ENCODE results near the gene HNRNPM. TPM values are rescaled to one million over a fixed set of nuclear protein-coding genes. Genes with fewer than 3 reads are reported as not detected.

Gene HNRNPM, protein sequence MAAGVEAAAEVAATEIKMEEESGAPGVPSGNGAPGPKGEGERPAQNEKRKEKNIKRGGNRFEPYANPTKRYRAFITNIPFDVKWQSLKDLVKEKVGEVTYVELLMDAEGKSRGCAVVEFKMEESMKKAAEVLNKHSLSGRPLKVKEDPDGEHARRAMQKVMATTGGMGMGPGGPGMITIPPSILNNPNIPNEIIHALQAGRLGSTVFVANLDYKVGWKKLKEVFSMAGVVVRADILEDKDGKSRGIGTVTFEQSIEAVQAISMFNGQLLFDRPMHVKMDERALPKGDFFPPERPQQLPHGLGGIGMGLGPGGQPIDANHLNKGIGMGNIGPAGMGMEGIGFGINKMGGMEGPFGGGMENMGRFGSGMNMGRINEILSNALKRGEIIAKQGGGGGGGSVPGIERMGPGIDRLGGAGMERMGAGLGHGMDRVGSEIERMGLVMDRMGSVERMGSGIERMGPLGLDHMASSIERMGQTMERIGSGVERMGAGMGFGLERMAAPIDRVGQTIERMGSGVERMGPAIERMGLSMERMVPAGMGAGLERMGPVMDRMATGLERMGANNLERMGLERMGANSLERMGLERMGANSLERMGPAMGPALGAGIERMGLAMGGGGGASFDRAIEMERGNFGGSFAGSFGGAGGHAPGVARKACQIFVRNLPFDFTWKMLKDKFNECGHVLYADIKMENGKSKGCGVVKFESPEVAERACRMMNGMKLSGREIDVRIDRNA
- total RNA-seq: 100 to 1,000 TPM; 237 to 238 TPM

- no peaks in the 10 kb centered on the region for H3K27me3 Mint-ChIP-seq
- H3K4me1 Mint-ChIP-seq (ENCODE audit: low read depth): peaks cover 37% of the 10 kb centered on the region
- peak; percentile 100 for DNase-seq
- CTCF ChIA-PET: interaction anchor here (0.6 to 4.2 kb wide), 10 partner anchors 11 to 501 kb away, joined by 3 to 43 read pairs (median 5); partner anchors contain the start of genes MARCHF2 and TIMM44
- no peaks in the 10 kb centered on the region for H3K9me3 Mint-ChIP-seq
- peaks cover 28% of the 10 kb centered on the region for H3K36me3 Mint-ChIP-seq
- POLR2A ChIA-PET: interaction anchor here (0.8 to 3.1 kb wide), 11 partner anchors 13 to 131 kb away, joined by 3 to 16 read pairs (median 5); partner anchors contain the start of genes MARCHF2, RPS28 and ZNF414
- H3K4me3 Mint-ChIP-seq: peak within 1 kb of the TSS; percentile 90
- intact Hi-C loops (cut with micrococcal nuclease): loop anchor here (1.0 to 5.0 kb wide), 4 partner anchors 32 to 132 kb away; partner anchors contain the start of genes MARCHF2, MYO1F and RAB11B
- peak within 1 kb of the TSS; percentile 98 for H3K27ac Mint-ChIP-seq
These were observed at the start of gene HNRNPM for GRCh38 chr19:8444677-8445487. HNRNPM (plus strand) TSS chr19:8444975; CDS start chr19:8444999, 24 bp downstream.

GRCh38 chr19:8395621-8396082 lies 49.1 kb upstream of the HNRNPM start:
- intact Hi-C loops (cut with micrococcal nuclease): loop anchor here (1.0 kb wide), 1 partner anchor 41 kb away; no protein-coding TSS in a partner anchor
- Mint-ChIP-seq H3K27me3 (no peaks in the 10 kb centered on the region), H3K4me3 (no peak overlapping the region), H3K4me1 (ENCODE audit: low read depth) (peaks cover 34% of the 10 kb centered on the region), H3K36me3 (peaks cover 9% of the 10 kb centered on the region), H3K9me3 (no peaks in the 10 kb centered on the region), H3K27ac (no peak overlapping the region)
- ChIA-PET POLR2A (no interaction called here), CTCF (interaction anchor here (0.6 to 3.3 kb wide), 5 partner anchors 23 to 186 kb away, joined by 3 to 23 read pairs (median 3); no protein-coding TSS in a partner anchor)
- DNase-seq: no peak

- Mint-ChIP-seq H3K4me3 (no peak overlapping the region), H3K4me1 (ENCODE audit: low read depth) (peaks cover 29% of the 10 kb centered on the region), H3K36me3 (peaks cover 9% of the 10 kb centered on the region), H3K27me3 (no peaks in the 10 kb centered on the region), H3K9me3 (no peaks in the 10 kb centered on the region), H3K27ac (no peak overlapping the region)
- DNase-seq: no peak
- CTCF ChIA-PET: interaction anchor here (0.6 to 3.3 kb wide), 4 partner anchors 22 to 185 kb away, joined by 3 to 23 read pairs (median 4); no protein-coding TSS in a partner anchor
- intact Hi-C loops (cut with micrococcal nuclease): loop anchor here (1.0 kb wide), 1 partner anchor 42 kb away; no protein-coding TSS in a partner anchor
- POLR2A ChIA-PET: no interaction called here
These were observed 48.6 kb upstream of the HNRNPM start for GRCh38 chr19:8396185-8396562.

DNA sequence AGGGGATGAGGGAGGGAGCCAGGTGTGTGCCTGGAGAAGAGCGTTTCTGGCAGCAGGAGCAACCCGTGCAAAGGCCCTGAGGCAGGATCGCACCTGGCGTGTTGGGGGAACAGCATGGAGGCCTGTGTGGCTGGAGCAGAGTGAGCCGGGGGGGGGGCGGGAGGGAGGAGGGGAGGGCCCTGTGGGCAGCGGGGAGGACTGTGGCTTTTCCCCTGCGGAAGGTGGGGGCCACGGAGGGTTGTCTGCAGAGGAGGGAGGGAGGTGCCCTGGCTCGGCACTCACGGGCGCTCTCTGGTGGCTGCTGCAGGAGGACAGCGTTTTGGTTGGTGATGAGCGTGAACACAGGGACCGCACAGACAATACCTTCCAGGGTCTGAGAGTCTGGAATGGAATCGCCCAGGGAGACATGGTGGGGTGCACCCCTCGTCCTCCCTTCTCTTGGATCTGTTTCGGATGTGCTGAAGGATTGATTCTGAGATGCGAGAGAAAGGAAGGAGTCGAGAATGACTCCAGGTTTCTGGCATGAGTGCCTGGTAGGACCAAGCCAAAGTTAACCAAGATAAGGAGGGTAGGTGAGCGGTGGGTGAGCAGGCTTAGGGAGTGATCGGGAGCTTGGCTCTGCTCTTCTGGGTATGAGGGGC lies 48.1 kb upstream of the HNRNPM start:
- H3K4me1 Mint-ChIP-seq (ENCODE audit: low read depth): peaks cover 25% of the 10 kb centered on the region
- H3K4me3 Mint-ChIP-seq: no peak overlapping the region
- H3K27me3 Mint-ChIP-seq: no peaks in the 10 kb centered on the region
- intact Hi-C loops (cut with micrococcal nuclease): loop anchor here (1.0 kb wide), 1 partner anchor 42 kb away; no protein-coding TSS in a partner anchor
- CTCF ChIA-PET: interaction anchor here (1.0 to 3.3 kb wide), 6 partner anchors 22 to 42 kb away, joined by 3 to 37 read pairs (median 5); no protein-coding TSS in a partner anchor
- POLR2A ChIA-PET: no interaction called here
- peaks cover 9% of the 10 kb centered on the region for H3K36me3 Mint-ChIP-seq
- peak; percentile 86 for DNase-seq
- H3K9me3 Mint-ChIP-seq: no peaks in the 10 kb centered on the region
- peak overlapping the region; percentile 20 for H3K27ac Mint-ChIP-seq

- Mint-ChIP-seq H3K27ac (no peak overlapping the region), H3K27me3 (no peaks in the 10 kb centered on the region), H3K4me1 (ENCODE audit: low read depth) (peaks cover 19% of the 10 kb centered on the region), H3K9me3 (no peaks in the 10 kb centered on the region), H3K4me3 (no peak overlapping the region), H3K36me3 (peaks cover 14% of the 10 kb centered on the region)
- CTCF ChIA-PET: interaction anchor here (1.3 to 2.5 kb wide), 4 partner anchors 26 to 43 kb away, joined by 3 to 37 read pairs (median 4); no protein-coding TSS in a partner anchor
- POLR2A ChIA-PET: no interaction called here
- no peak for DNase-seq
- intact Hi-C loops (cut with micrococcal nuclease): no loop called here
These were observed 47.5 kb upstream of the HNRNPM start for GRCh38 chr19:8397271-8397670.

- H3K36me3 Mint-ChIP-seq: peaks cover 14% of the 10 kb centered on the region
- no peak for DNase-seq
- no peaks in the 10 kb centered on the region for H3K9me3 Mint-ChIP-seq
- ChIA-PET POLR2A (no interaction called here), CTCF (interaction anchor here (1.0 to 2.5 kb wide), 6 partner anchors 15 to 44 kb away, joined by 3 to 37 read pairs (median 4); partner anchors contain the start of gene MARCHF2)
- H3K27me3 Mint-ChIP-seq: no peaks in the 10 kb centered on the region
- H3K4me1 Mint-ChIP-seq (ENCODE audit: low read depth): peaks cover 17% of the 10 kb centered on the region
- H3K27ac Mint-ChIP-seq: no peak overlapping the region
- intact Hi-C loops (cut with micrococcal nuclease): no loop called here
- no peak overlapping the region for H3K4me3 Mint-ChIP-seq
These were observed 46.9 kb upstream of the HNRNPM start for GRCh38 chr19:8397746-8398310.

DNA sequence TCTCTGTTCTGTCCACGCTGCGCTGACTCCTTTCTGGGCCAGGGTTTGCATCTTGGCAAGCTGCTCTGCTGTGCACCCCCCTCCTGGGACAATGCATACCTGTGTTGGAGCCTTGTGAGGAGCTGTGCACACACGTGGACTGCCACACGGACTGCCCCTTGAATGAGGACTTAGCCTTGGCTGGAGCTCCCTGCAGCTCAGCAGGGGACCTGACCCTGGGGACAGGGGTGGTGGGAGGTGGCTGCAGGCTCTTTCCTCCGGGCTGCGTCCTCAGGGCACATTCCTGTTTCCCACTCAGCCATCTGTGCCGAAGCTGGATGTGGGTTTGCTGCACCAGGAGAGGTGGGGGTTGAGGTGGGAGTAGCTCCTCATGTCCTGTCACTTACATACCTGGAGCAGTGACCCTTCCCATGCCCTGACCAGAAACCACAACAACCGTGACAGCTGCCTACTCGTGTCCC lies 46.4 kb upstream of the HNRNPM start:
- Mint-ChIP-seq H3K9me3 (no peaks in the 10 kb centered on the region), H3K36me3 (peaks cover 14% of the 10 kb centered on the region), H3K27ac (no peak overlapping the region), H3K4me1 (ENCODE audit: low read depth) (peaks cover 14% of the 10 kb centered on the region), H3K4me3 (no peak overlapping the region), H3K27me3 (no peaks in the 10 kb centered on the region)
- DNase-seq: no peak
- intact Hi-C loops (cut with micrococcal nuclease): no loop called here
- POLR2A ChIA-PET: no interaction called here
- CTCF ChIA-PET: interaction anchor here (1.0 to 2.5 kb wide), 5 partner anchors 15 to 44 kb away, joined by 3 to 37 read pairs (median 4); partner anchors contain the start of gene MARCHF2

DNA sequence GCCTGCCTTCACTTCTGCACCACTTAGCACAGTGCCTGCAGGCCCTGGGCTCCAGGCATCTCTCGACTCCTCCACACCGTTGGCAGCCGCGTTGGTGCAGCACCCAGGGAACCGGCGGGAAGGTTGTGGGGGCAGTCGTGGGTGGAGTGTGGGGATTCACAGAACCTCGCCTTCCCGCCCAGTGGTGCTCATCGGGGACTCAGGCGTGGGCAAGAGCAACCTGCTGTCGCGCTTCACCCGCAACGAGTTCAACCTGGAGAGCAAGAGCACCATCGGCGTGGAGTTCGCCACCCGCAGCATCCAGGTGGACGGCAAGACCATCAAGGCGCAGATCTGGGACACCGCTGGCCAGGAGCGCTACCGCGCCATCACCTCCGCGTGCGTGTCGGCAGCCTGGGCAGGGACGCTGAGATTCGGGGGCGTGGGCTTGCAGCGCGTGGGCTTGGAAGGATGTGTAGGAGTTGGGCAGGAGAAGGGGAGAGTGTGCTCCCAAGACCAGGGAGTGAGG lies 45.0 kb upstream of the HNRNPM start:
- Mint-ChIP-seq H3K4me3 (no peak overlapping the region), H3K36me3 (peaks cover 17% of the 10 kb centered on the region), H3K27ac (no peak overlapping the region), H3K4me1 (ENCODE audit: low read depth) (peaks cover 14% of the 10 kb centered on the region), H3K27me3 (no peaks in the 10 kb centered on the region), H3K9me3 (no peaks in the 10 kb centered on the region)
- DNase-seq: no peak
- CTCF ChIA-PET: interaction anchor here (0.6 kb wide), 1 partner anchor 46 kb away, joined by 3 read pairs; no protein-coding TSS in a partner anchor
- POLR2A ChIA-PET: no interaction called here
- intact Hi-C loops (cut with micrococcal nuclease): no loop called here

GRCh38 chr19:8401981-8402411 lies 42.8 kb upstream of the HNRNPM start:
- no peak for DNase-seq
- Mint-ChIP-seq H3K27ac (no peak overlapping the region), H3K4me1 (ENCODE audit: low read depth) (peaks cover 5% of the 10 kb centered on the region), H3K27me3 (no peaks in the 10 kb centered on the region), H3K9me3 (no peaks in the 10 kb centered on the region), H3K36me3 (peaks cover 22% of the 10 kb centered on the region), H3K4me3 (no peak overlapping the region)
- ChIA-PET POLR2A (no interaction called here), CTCF (no interaction called here)
- intact Hi-C loops (cut with micrococcal nuclease): no loop called here

DNA sequence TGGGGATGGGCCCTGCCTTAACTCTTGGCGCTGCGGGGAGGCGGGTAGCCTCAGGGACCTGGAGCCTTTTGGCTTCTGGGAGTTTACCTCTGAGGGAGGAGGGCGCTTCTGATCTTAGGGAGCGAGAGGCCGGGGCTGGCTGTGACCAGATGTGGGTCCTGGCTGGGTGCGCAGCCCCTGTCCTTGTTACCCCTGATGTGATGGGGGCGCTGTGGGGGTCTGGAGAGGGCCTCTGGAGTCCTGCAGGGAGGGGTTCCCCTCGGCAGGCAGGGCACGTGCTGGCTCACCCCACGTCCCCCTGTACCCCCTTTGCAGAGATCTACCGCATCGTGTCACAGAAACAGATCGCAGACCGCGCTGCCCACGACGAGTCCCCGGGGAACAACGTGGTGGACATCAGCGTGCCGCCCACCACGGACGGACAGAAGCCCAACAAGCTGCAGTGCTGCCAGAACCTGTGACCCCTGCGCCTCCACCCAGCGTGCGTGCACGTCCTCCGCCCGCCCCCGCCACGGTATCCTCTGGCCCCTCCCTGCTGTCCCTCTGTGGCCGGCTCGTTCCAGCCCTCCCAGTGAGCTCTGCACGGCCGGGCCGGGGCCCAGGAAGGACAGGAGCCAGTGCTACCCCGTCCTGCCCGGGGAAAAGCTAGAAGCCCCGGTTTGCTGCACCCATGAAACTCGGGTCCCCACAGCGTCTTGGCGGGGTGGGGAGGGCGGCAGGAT lies 41.5 kb upstream of the HNRNPM start:
- CTCF ChIA-PET: no interaction called here
- peaks cover 22% of the 10 kb centered on the region for H3K36me3 Mint-ChIP-seq
- intact Hi-C loops (cut with micrococcal nuclease): no loop called here

More for the DNA sequence above, 41.5 kb upstream of the HNRNPM start:
- DNase-seq: no peak
- no peaks in the 10 kb centered on the region for H3K4me1 Mint-ChIP-seq (ENCODE audit: low read depth)
- H3K4me3 Mint-ChIP-seq: no peak overlapping the region
- H3K9me3 Mint-ChIP-seq: no peaks in the 10 kb centered on the region
- POLR2A ChIA-PET: no interaction called here
- no peak overlapping the region for H3K27ac Mint-ChIP-seq
- no peaks in the 10 kb centered on the region for H3K27me3 Mint-ChIP-seq

All from activated CD4-positive, alpha-beta memory T cell treated with anti-CD3 and anti-CD28 coated beads for 36 hours (primary cell).